ENCODE results near the gene EXOC3L2. TPM values are rescaled to one million over a fixed set of nuclear protein-coding genes. Genes with fewer than 3 reads are reported as not detected.

The EXOC3L2 gene
- total RNA-seq, 1 donor from 2014 or later, result 1.8 TPM

GRCh38 chr19:45250832-45251451 is 5.7 kb upstream of the EXOC3L2 start, which contains the start of gene MARK4:
MARK4 (plus strand) TSS chr19:45251271; CDS start chr19:45251589, 318 bp downstream.
- no peaks in the 10 kb centered on the region for H3K9me3 ChIP-seq (replicated peaks)
- no peaks in the 10 kb centered on the region for H3K27me3 ChIP-seq (ENCODE audit: low read depth)
- peak; percentile 52 for DNase-seq
- peak within 1 kb of the TSS; percentile 83 for H3K27ac ChIP-seq (replicated peaks)
- no peaks in the 10 kb centered on the region for H3K36me3 ChIP-seq
- intact Hi-C loops (cut with micrococcal nuclease), result no loop called here
- TF ChIP-seq CTCF (IDR thresholded peaks at IDR 0.05; ENCODE audit: borderline replicate concordance), result no peak
- peaks cover 61% of the 10 kb centered on the region for H3K4me1 ChIP-seq
- H3K4me3 ChIP-seq, result peak within 1 kb of the TSS; percentile 78

GRCh38 chr19:45250216-45250831 is 5.1 kb upstream of the EXOC3L2 start:
- Histone ChIP-seq H3K27ac (replicated peaks) (peak overlapping the region; percentile 83), H3K27me3 (ENCODE audit: low read depth) (no peaks in the 10 kb centered on the region), H3K36me3 (no peaks in the 10 kb centered on the region), H3K9me3 (replicated peaks) (no peaks in the 10 kb centered on the region), H3K4me3 (peak overlapping the region; percentile 78), H3K4me1 (peaks cover 67% of the 10 kb centered on the region)
- no peak for TF ChIP-seq CTCF (IDR thresholded peaks at IDR 0.05; ENCODE audit: borderline replicate concordance)
- intact Hi-C loops (cut with micrococcal nuclease), result no loop called here
- no peak for DNase-seq

- no peak overlapping the region for H3K4me3 ChIP-seq
- peaks cover 72% of the 10 kb centered on the region for H3K4me1 ChIP-seq
- TF ChIP-seq CTCF (IDR thresholded peaks at IDR 0.05; ENCODE audit: borderline replicate concordance), result no peak
- H3K9me3 ChIP-seq (replicated peaks), result no peaks in the 10 kb centered on the region
- intact Hi-C loops (cut with micrococcal nuclease), result loop anchor here (5.0 kb wide), 1 partner anchor 47 kb away; no protein-coding TSS in a partner anchor
- DNase-seq, result no peak
- H3K27me3 ChIP-seq (ENCODE audit: low read depth), result no peaks in the 10 kb centered on the region
- no peak overlapping the region for H3K27ac ChIP-seq (replicated peaks)
- H3K36me3 ChIP-seq, result no peaks in the 10 kb centered on the region
Measured at GRCh38 chr19:45249261-45250033, 4.2 kb upstream of the EXOC3L2 start.

- H3K27me3 ChIP-seq (ENCODE audit: low read depth), result no peaks in the 10 kb centered on the region
- DNase-seq, result no peak
- peaks cover 52% of the 10 kb centered on the region for H3K4me1 ChIP-seq
- no peaks in the 10 kb centered on the region for H3K9me3 ChIP-seq (replicated peaks)
- no peaks in the 10 kb centered on the region for H3K36me3 ChIP-seq
- TF ChIP-seq CTCF (IDR thresholded peaks at IDR 0.05; ENCODE audit: borderline replicate concordance), result no peak
- intact Hi-C loops (cut with micrococcal nuclease), result loop anchor here (5.0 kb wide), 1 partner anchor 45 kb away; no protein-coding TSS in a partner anchor
- H3K27ac ChIP-seq (replicated peaks), result no peak overlapping the region
- no peak overlapping the region for H3K4me3 ChIP-seq
Measured at GRCh38 chr19:45247136-45247535, 1.9 kb upstream of the EXOC3L2 start.

GRCh38 chr19:45245826-45246225 is 619 bp upstream of the EXOC3L2 start:
- no peaks in the 10 kb centered on the region for H3K27me3 ChIP-seq (ENCODE audit: low read depth)
- DNase-seq, result no peak
- no peaks in the 10 kb centered on the region for H3K36me3 ChIP-seq
- no peak for TF ChIP-seq CTCF (IDR thresholded peaks at IDR 0.05; ENCODE audit: borderline replicate concordance)
- H3K4me1 ChIP-seq, result peaks cover 46% of the 10 kb centered on the region
- intact Hi-C loops (cut with micrococcal nuclease), result loop anchor here (5.0 kb wide), 1 partner anchor 44 kb away; no protein-coding TSS in a partner anchor
- no peaks in the 10 kb centered on the region for H3K9me3 ChIP-seq (replicated peaks)
- H3K4me3 ChIP-seq, result peak overlapping the region; percentile 50
- peak overlapping the region; percentile 73 for H3K27ac ChIP-seq (replicated peaks)

All from left ventricle myocardium inferior (tissue), 1 donor.